ENCODE measurements around the gene MAPK4.

The MAPK4 gene

DNA sequence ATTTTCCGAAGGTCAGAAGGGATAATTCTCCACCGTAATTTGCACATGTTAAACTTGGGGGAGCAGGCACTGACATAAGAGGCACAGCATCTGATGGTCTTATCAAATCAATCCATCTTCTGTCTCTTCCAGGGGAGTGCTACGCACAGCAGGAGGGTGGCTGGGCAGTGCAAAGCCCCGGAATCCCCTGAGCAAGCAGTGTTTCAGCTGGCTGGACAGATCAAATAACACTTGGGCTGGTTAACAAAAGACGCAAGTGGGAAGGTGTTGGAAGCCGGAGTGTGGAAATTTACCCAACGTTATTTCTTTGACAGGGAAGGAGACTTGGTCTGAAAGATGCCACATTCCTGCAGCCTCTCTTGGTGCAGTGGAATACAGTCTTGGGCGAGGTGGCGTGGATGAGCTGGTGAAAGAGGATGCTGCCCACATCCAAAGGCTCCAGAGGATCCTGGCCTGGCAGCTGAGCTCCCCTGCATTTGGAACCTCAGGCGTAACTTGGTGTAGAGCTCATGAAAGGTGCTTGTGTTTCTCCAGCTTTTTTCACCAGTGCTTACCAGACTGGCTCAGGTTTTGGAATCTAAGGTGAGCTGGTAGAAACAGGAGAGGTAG lies 103.0 kb downstream of the MAPK4 start:
- Histone ChIP-seq H3K9me3 (ENCODE audit: insufficient read depth, low read length, severe bottlenecking) (peaks cover 2% of the 10 kb centered on the region), H3K36me3 (ENCODE audit: insufficient read depth, low read length) (no peaks in the 10 kb centered on the region), H3K9ac (ENCODE audit: low read depth, low read length) (no peak overlapping the region), H3K27me3 (ENCODE audit: insufficient read depth, low read length, poor library complexity) (no peaks in the 10 kb centered on the region), H2AFZ (ENCODE audit: low read depth, low read length) (no peak overlapping the region), H3K4me3 (ENCODE audit: low read depth in 1 of 2, low read length in 2 of 2) (no peak overlapping the region), H3K79me2 (ENCODE audit: insufficient read depth, low read length) (no peaks in the 10 kb centered on the region), H3K4me2 (ENCODE audit: insufficient read depth, low read length) (no peak overlapping the region), H4K20me1 (ENCODE audit: insufficient read depth, low read length) (no peaks in the 10 kb centered on the region), H3K4me1 (ENCODE audit: insufficient read depth, low read length) (no peaks in the 10 kb centered on the region), H3K27ac (ENCODE audit: low read length) (no peak overlapping the region)
- TF ChIP-seq, protein P1, sequence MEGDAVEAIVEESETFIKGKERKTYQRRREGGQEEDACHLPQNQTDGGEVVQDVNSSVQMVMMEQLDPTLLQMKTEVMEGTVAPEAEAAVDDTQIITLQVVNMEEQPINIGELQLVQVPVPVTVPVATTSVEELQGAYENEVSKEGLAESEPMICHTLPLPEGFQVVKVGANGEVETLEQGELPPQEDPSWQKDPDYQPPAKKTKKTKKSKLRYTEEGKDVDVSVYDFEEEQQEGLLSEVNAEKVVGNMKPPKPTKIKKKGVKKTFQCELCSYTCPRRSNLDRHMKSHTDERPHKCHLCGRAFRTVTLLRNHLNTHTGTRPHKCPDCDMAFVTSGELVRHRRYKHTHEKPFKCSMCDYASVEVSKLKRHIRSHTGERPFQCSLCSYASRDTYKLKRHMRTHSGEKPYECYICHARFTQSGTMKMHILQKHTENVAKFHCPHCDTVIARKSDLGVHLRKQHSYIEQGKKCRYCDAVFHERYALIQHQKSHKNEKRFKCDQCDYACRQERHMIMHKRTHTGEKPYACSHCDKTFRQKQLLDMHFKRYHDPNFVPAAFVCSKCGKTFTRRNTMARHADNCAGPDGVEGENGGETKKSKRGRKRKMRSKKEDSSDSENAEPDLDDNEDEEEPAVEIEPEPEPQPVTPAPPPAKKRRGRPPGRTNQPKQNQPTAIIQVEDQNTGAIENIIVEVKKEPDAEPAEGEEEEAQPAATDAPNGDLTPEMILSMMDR (IDR thresholded peaks at IDR 0.05; ENCODE audit: borderline replicate concordance, extremely low read depth, low read length, poor library complexity, severe bottlenecking), result no peak
- TF ChIP-seq EZH2 (IDR thresholded peaks at IDR 0.05; ENCODE audit: borderline replicate concordance, low read depth, low read length, severe bottlenecking), result no peak
- DNase-seq (no peak), ATAC-seq (ENCODE audit: insufficient read depth, low read depth) (no peak)

GRCh38 chr18:50663626-50664441 lies 103.9 kb downstream of the MAPK4 start:
- no peaks in the 10 kb centered on the region for H3K4me1 ChIP-seq (ENCODE audit: insufficient read depth, low read length)
- H2AFZ ChIP-seq (ENCODE audit: low read depth, low read length), result no peak overlapping the region
- H3K27me3 ChIP-seq (ENCODE audit: insufficient read depth, low read length, poor library complexity), result no peaks in the 10 kb centered on the region
- no peak for TF ChIP-seq EZH2 (IDR thresholded peaks at IDR 0.05; ENCODE audit: borderline replicate concordance, low read depth, low read length, severe bottlenecking)
- TF ChIP-seq, protein P1 (IDR thresholded peaks at IDR 0.05; ENCODE audit: borderline replicate concordance, extremely low read depth, low read length, poor library complexity, severe bottlenecking), result no peak
- no peaks in the 10 kb centered on the region for H4K20me1 ChIP-seq (ENCODE audit: insufficient read depth, low read length)
- H3K36me3 ChIP-seq (ENCODE audit: insufficient read depth, low read length), result no peaks in the 10 kb centered on the region
- DNase-seq, result no peak
- H3K4me2 ChIP-seq (ENCODE audit: insufficient read depth, low read length), result no peak overlapping the region
- peaks cover 2% of the 10 kb centered on the region for H3K9me3 ChIP-seq (ENCODE audit: insufficient read depth, low read length, severe bottlenecking)
- no peak overlapping the region for H3K4me3 ChIP-seq (ENCODE audit: low read depth in 1 of 2, low read length in 2 of 2)
- no peak overlapping the region for H3K27ac ChIP-seq (ENCODE audit: low read length)
- ATAC-seq (ENCODE audit: insufficient read depth, low read depth), result no peak
- H3K9ac ChIP-seq (ENCODE audit: low read depth, low read length), result no peak overlapping the region
- no peaks in the 10 kb centered on the region for H3K79me2 ChIP-seq (ENCODE audit: insufficient read depth, low read length)

DNA sequence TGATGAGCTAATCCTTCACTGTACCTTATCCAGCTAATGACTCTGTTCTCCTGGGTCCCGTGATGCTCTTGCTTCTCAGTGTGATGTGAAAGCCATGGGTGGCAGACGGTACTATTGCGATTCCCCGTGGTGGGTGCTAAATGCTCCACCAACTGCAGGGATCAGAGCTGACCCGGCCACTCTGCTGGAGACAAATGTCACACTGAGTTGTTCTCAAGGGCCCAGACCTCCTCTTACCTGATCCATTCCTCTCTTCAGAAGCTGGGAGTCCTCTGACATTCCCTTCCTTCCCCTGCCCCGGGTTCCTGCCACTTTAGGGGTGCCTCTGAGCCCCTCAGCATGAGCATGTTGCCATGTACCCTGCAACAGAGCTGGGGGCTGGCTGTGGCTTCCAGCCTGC lies 105.1 kb downstream of the MAPK4 start:
- no peaks in the 10 kb centered on the region for H4K20me1 ChIP-seq (ENCODE audit: insufficient read depth, low read length)
- no peaks in the 10 kb centered on the region for H3K79me2 ChIP-seq (ENCODE audit: insufficient read depth, low read length)
- peaks cover 2% of the 10 kb centered on the region for H3K9me3 ChIP-seq (ENCODE audit: insufficient read depth, low read length, severe bottlenecking)
- DNase-seq (no peak), ATAC-seq (ENCODE audit: insufficient read depth, low read depth) (no peak)
- no peak overlapping the region for H3K4me3 ChIP-seq (ENCODE audit: low read depth in 1 of 2, low read length in 2 of 2)
- TF ChIP-seq, protein P1 (IDR thresholded peaks at IDR 0.05; ENCODE audit: borderline replicate concordance, extremely low read depth, low read length, poor library complexity, severe bottlenecking), result no peak
- TF ChIP-seq EZH2 (IDR thresholded peaks at IDR 0.05; ENCODE audit: borderline replicate concordance, low read depth, low read length, severe bottlenecking), result no peak
- H3K36me3 ChIP-seq (ENCODE audit: insufficient read depth, low read length), result no peaks in the 10 kb centered on the region
- no peak overlapping the region for H3K27ac ChIP-seq (ENCODE audit: low read length)
- no peak overlapping the region for H2AFZ ChIP-seq (ENCODE audit: low read depth, low read length)
- no peaks in the 10 kb centered on the region for H3K27me3 ChIP-seq (ENCODE audit: insufficient read depth, low read length, poor library complexity)
- H3K4me1 ChIP-seq (ENCODE audit: insufficient read depth, low read length), result no peaks in the 10 kb centered on the region
- H3K9ac ChIP-seq (ENCODE audit: low read depth, low read length), result no peak overlapping the region
- no peak overlapping the region for H3K4me2 ChIP-seq (ENCODE audit: insufficient read depth, low read length)

Measured in DND-41 (cell line).